K562 (cell line): ENCODE results near the gene GGA3. TPM values are rescaled to one million over a fixed set of nuclear protein-coding genes. Genes with fewer than 3 reads are reported as not detected.

Experiments
- DEAF1 ChIP-seq: fragments of 450-650 bp; formaldehyde crosslinking; IDR thresholded peaks from 2 replicates; pipeline ENCODE4 v1.4.0; 2020; ENCODE audit warnings: mild to moderate bottlenecking, moderate library complexity
- HINFP ChIP-seq: fragments of 450-650 bp; conservative IDR thresholded peaks from 2 replicates; pipeline ENCODE4 v1.6.1; 2016; ENCODE audit warnings: missing genetic modification characterization, low read depth, mild to moderate bottlenecking, control low read depth, missing compliant biosample characterization
- HMG20B ChIP-seq: fragments of 250-450 bp; sonication (Bioruptor Pico); IDR thresholded peaks from 2 replicates; pipeline ENCODE4 v1.5.0; 2021; ENCODE audit warnings: mild to moderate bottlenecking
- KDM1A ChIP-seq, 2 experiments: fragments of 450-650 bp; IDR thresholded peaks; 2 replicates each; pipeline ENCODE4 v1.6.1; 2016; ENCODE audit warnings: mild to moderate bottlenecking in 2 of 2
- LARP7 ChIP-seq: fragments of 450-650 bp; IDR thresholded peaks from 2 replicates; pipeline ENCODE4 v1.6.1; 2016
- PHB2 ChIP-seq: fragments of 450-650 bp; IDR thresholded peaks from 2 replicates; pipeline ENCODE4 v1.6.1; 2017; ENCODE audit warnings: low read depth
- POLR2AphosphoS2 ChIP-seq: IDR thresholded peaks from 2 replicates; pipeline ENCODE4 v1.6.1; 2012; ENCODE audit warnings: low read length, improper control_type of control experiment
- SP2 ChIP-seq: IDR thresholded peaks from 2 replicates; pipeline ENCODE4 v1.6.1; 2011; ENCODE audit warnings: mild to moderate bottlenecking, low read depth, low read length, moderate library complexity; ENCODE audit not compliant: poor library complexity, severe bottlenecking; ENCODE audit errors: extremely low read depth
- SRSF1 ChIP-seq: fragments of 200-400 bp; formaldehyde crosslinking; IDR thresholded peaks from 2 replicates; pipeline ENCODE4 v1.6.1; 2017; ENCODE audit warnings: mild to moderate bottlenecking, low read depth, low read length, moderate library complexity
- YBX1 ChIP-seq: fragments of 450-650 bp; IDR thresholded peaks from 2 replicates; pipeline ENCODE4 v1.7.1; 2016; ENCODE audit warnings: mild to moderate bottlenecking
- ZFP1 ChIP-seq: fragments of 450-650 bp; formaldehyde crosslinking; IDR thresholded peaks from 2 replicates; pipeline ENCODE4 v1.4.0; 2020; ENCODE audit warnings: mild to moderate bottlenecking, mixed read lengths
- ZFP36 ChIP-seq: fragments of 150-350 bp; IDR thresholded peaks from 2 replicates; pipeline ENCODE4 v1.6.1; 2018; ENCODE audit warnings: low read length, low read depth; ENCODE audit not compliant: partially characterized antibody
- ZNF175 ChIP-seq: fragments of 200-800 bp; sonication (Bioruptor generic); IDR thresholded peaks from 2 replicates; pipeline ENCODE4 v1.6.1; 2016; ENCODE audit warnings: low read depth, mild to moderate bottlenecking, missing genetic modification characterization, missing compliant biosample characterization
- ZNF277 ChIP-seq: fragments of 250-450 bp; sonication (Bioruptor Pico); IDR thresholded peaks from 2 replicates; pipeline ENCODE4 v1.8.0; 2022; ENCODE audit warnings: inconsistent platforms, mild to moderate bottlenecking, moderate library complexity, borderline replicate concordance
- ZNF766 ChIP-seq: fragments of 200-800 bp; sonication (Bioruptor generic); conservative IDR thresholded peaks from 2 replicates; pipeline ENCODE4 v1.6.1; 2016; ENCODE audit warnings: missing genetic modification characterization, missing compliant biosample characterization
- polyA plus RNA-seq, 8 experiments: library from polyadenylated mRNA; depleted of rRNA in 4 of 8; stranded (reverse) in 5 of 8; unstranded in 3 of 8; fragments of >200 nt; fragmentation: Nextera tagmentation in 2 of 8; fragmentation: Illumina TruSeq in 1 of 8; extraction: Ambion mirVana in 2 of 8; extraction: Trizol in 1 of 8; gene quantifications; 2 replicates each; pipeline versions ENCODE4 v1.2.1 to v1.2.3, GENCODE V29; 2011 to 2014; ENCODE audit warnings: inconsistent platforms in 1 of 8, missing spikeins in 1 of 8
- total RNA-seq, 7 experiments: library from RNA; depleted of rRNA in 6 of 7; stranded (reverse); fragments of >200 nt in 6 of 7; fragmentation: Illumina TruSeq in 2 of 7; extraction: Trizol in 2 of 7; gene quantifications; 2 replicates each; pipeline versions ENCODE4 v1.2.1 to v1.2.3, GENCODE V29; 2011 to 2021; ENCODE audit warnings: low replicate concordance in 1 of 7
- TF ChIP-seq, protein P1 (sequence below), 2 experiments: fragments of 250-450 bp in 1 of 2; fragments of 450-650 bp in 1 of 2; sonication (Bioruptor Pico) in 1 of 2; IDR thresholded peaks; 2 replicates each; pipeline versions ENCODE4 v1.6.1 to v1.8.0; 2016 to 2021; ENCODE audit warnings: mild to moderate bottlenecking in 2 of 2, moderate library complexity in 2 of 2, missing compliant biosample characterization in 1 of 2, missing genetic modification characterization in 1 of 2
- TF ChIP-seq, protein P2 (sequence below): fragments of 250-450 bp; sonication (Bioruptor Pico); IDR thresholded peaks from 2 replicates; pipeline ENCODE4 v1.4.0; 2020; ENCODE audit warnings: mild to moderate bottlenecking
- TF ChIP-seq, protein P3 (sequence below): fragments of 450-650 bp; IDR thresholded peaks from 2 replicates; pipeline ENCODE4 v1.6.1; 2016; ENCODE audit warnings: borderline replicate concordance

Gene GGA3
- total and polyA plus RNA-seq, 9 of the 15 experiments (the other 6 are each of a cell fraction or from before 2014, with no cell fraction given) = 5.7 to 64.9 (median 25.4) TPM

GRCh38 chr17:75205037-75205792, 56.2 kb downstream of the GGA3 start, which contains the start of gene NUP85 (continued):
- TF ChIP-seq HMG20B (CRISPR knock-in tag) (no peak), ZFP36 (no peak), ZNF277 (CRISPR knock-in tag) (no peak), SRSF1 (no peak), POLR2AphosphoS2 (peak; percentile 69; the same call in 1 of the 2 replicates), DEAF1 (CRISPR knock-in tag) (no peak), ZNF175 (no peak), SP2 (no peak), KDM1A (IDR thresholded peaks at IDR 0.05) (no peak), LARP7 (0 out of 2 replicates have a peak, but pooled peaks have one; percentile 1), HINFP (0 out of 2 replicates have a peak, but pooled peaks have one; percentile 64), ZFP1 (CRISPR knock-in tag) (no peak), PHB2 (no peak; the same call in 1 of the 2 replicates), YBX1 (no peak), ZNF766 (peak; percentile 54; the same call in 1 of the 2 replicates)
- TF ChIP-seq, protein P1, sequence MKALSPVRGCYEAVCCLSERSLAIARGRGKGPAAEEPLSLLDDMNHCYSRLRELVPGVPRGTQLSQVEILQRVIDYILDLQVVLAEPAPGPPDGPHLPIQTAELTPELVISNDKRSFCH (CRISPR knock-in tag; IDR thresholded peaks at IDR 0.05) = no peak
- TF ChIP-seq, protein P1 (tag; IDR thresholded peaks at IDR 0.05) = peak; percentile 71
- TF ChIP-seq, protein P2, sequence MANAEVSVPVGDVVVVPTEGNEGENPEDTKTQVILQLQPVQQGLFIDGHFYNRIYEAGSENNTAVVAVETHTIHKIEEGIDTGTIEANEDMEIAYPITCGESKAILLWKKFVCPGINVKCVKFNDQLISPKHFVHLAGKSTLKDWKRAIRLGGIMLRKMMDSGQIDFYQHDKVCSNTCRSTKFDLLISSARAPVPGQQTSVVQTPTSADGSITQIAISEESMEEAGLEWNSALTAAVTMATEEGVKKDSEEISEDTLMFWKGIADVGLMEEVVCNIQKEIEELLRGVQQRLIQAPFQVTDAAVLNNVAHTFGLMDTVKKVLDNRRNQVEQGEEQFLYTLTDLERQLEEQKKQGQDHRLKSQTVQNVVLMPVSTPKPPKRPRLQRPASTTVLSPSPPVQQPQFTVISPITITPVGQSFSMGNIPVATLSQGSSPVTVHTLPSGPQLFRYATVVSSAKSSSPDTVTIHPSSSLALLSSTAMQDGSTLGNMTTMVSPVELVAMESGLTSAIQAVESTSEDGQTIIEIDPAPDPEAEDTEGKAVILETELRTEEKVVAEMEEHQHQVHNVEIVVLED = peak; percentile 65; the same call in 1 of the 2 replicates
- TF ChIP-seq, protein P3, sequence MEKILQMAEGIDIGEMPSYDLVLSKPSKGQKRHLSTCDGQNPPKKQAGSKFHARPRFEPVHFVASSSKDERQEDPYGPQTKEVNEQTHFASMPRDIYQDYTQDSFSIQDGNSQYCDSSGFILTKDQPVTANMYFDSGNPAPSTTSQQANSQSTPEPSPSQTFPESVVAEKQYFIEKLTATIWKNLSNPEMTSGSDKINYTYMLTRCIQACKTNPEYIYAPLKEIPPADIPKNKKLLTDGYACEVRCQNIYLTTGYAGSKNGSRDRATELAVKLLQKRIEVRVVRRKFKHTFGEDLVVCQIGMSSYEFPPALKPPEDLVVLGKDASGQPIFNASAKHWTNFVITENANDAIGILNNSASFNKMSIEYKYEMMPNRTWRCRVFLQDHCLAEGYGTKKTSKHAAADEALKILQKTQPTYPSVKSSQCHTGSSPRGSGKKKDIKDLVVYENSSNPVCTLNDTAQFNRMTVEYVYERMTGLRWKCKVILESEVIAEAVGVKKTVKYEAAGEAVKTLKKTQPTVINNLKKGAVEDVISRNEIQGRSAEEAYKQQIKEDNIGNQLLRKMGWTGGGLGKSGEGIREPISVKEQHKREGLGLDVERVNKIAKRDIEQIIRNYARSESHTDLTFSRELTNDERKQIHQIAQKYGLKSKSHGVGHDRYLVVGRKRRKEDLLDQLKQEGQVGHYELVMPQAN = no peak
